GM12878 (cell line): ENCODE data around the gene INO80B. TPM values are rescaled to one million over a fixed set of nuclear protein-coding genes. Genes with fewer than 3 reads are reported as not detected.

Source experiments
- ATF3 ChIP-seq: IDR thresholded peaks from 2 replicates; pipeline ENCODE4 v1.6.1; 2011; ENCODE audit warnings: low read depth, mild to moderate bottlenecking, low read length, moderate library complexity, borderline replicate concordance; ENCODE audit errors: extremely low read depth
- BMI1 ChIP-seq: fragments of 450-650 bp; IDR thresholded peaks from 2 replicates; pipeline ENCODE4 v1.6.1; 2016; ENCODE audit warnings: mild to moderate bottlenecking, moderate library complexity, borderline replicate concordance
- CHD2 ChIP-seq: IDR thresholded peaks from 2 replicates; pipeline ENCODE4 v1.6.1; 2011; ENCODE audit warnings: low read depth, low read length, improper control_type of control experiment, borderline replicate concordance
- EED ChIP-seq: sonication (generic); IDR thresholded peaks from 2 replicates; pipeline ENCODE4 v1.6.1; 2016; ENCODE audit warnings: antibody characterized with exemption, low read depth
- HCFC1 ChIP-seq: fragments of 150-350 bp; IDR thresholded peaks from 2 replicates; pipeline ENCODE4 v1.6.1; 2014; ENCODE audit warnings: low read length
- HSF1 ChIP-seq: fragments of 150-350 bp; IDR thresholded peaks from 2 replicates; pipeline ENCODE4 v1.6.1; 2014; ENCODE audit warnings: mild to moderate bottlenecking, low read depth, low read length
- KLF5 ChIP-seq: fragments of 450-650 bp; IDR thresholded peaks from 2 replicates; pipeline ENCODE4 v1.6.1; 2014; ENCODE audit warnings: mild to moderate bottlenecking; ENCODE audit not compliant: partially characterized antibody
- MXI1 ChIP-seq: fragments of 150-350 bp; IDR thresholded peaks from 2 replicates; pipeline ENCODE4 v1.6.1; 2011; ENCODE audit warnings: low read depth, mild to moderate bottlenecking, inconsistent platforms, low read length, improper control_type of control experiment
- NFIC ChIP-seq: IDR thresholded peaks from 2 replicates; pipeline ENCODE4 v1.6.1; 2012; ENCODE audit warnings: low read depth, mild to moderate bottlenecking, inconsistent platforms, low read length, moderate library complexity
- NFXL1 ChIP-seq: fragments of 450-650 bp; IDR thresholded peaks from 2 replicates; pipeline ENCODE4 v1.6.1; 2017; ENCODE audit warnings: antibody characterized with exemption, mild to moderate bottlenecking, borderline replicate concordance
- NKRF ChIP-seq: fragments of 450-650 bp; conservative IDR thresholded peaks from 2 replicates; pipeline ENCODE4 v1.6.1; 2017; ENCODE audit warnings: mild to moderate bottlenecking, moderate library complexity
- POLR2AphosphoS2 ChIP-seq: IDR thresholded peaks from 2 replicates; pipeline ENCODE4 v1.6.1; 2011; ENCODE audit warnings: low read depth, mild to moderate bottlenecking, low read length, improper control_type of control experiment, moderate library complexity
- REST ChIP-seq: IDR thresholded peaks from 2 replicates; pipeline ENCODE4 v1.6.1; 2012; ENCODE audit warnings: mild to moderate bottlenecking, low read depth, low read length
- USF2 ChIP-seq: IDR thresholded peaks from 2 replicates; pipeline ENCODE4 v1.6.1; 2011; ENCODE audit warnings: low read depth, low read length, improper control_type of control experiment, borderline replicate concordance
- ZNF24 ChIP-seq: fragments of 450-650 bp; IDR thresholded peaks from 2 replicates; pipeline ENCODE4 v1.6.1; 2017; ENCODE audit warnings: antibody characterized with exemption, mild to moderate bottlenecking
- polyA plus RNA-seq, 11 experiments: library from polyadenylated mRNA; depleted of rRNA in 4 of 11; unstranded in 6 of 11; stranded (reverse) in 5 of 11; fragments of >200 nt; fragmentation: Nextera tagmentation in 4 of 11; fragmentation: Illumina TruSeq in 1 of 11; extraction: Ambion mirVana in 4 of 11; extraction: Trizol in 1 of 11; gene quantifications; 1 replicate in 1 of 11; 2 replicates in 10 of 11; pipeline versions ENCODE4 v1.2.1 to v1.2.3, GENCODE V29; 2011 to 2016; ENCODE audit warnings: inconsistent platforms in 2 of 11, missing spikeins in 2 of 11, low read depth in 1 of 11
- total RNA-seq, 4 experiments: library from RNA; depleted of rRNA in 3 of 4; stranded (reverse); fragments of >200 nt in 3 of 4; fragmentation: Illumina TruSeq in 1 of 4; extraction: Trizol in 1 of 4; gene quantifications; 2 replicates each; pipeline versions ENCODE4 v1.2.1 to v1.2.3, GENCODE V29; 2013 to 2021

The INO80B gene
- total and polyA plus RNA-seq, 10 of the 15 experiments (the other 5 are each of a cell fraction or from before 2014, with no cell fraction given) = 1.3 to 26.7 (median 11.1) TPM

GRCh38 chr2:74454654-74455511, at the start of gene INO80B (continued):
- TF ChIP-seq EED (0 out of 2 replicates have a peak, but pooled peaks have one; percentile 30), USF2 (no peak), NKRF (peak; percentile 95), NFIC (no peak), KLF5 (peak; percentile 93), POLR2AphosphoS2 (peak; percentile 45; the same call in 1 of the 2 replicates), HCFC1 (peak; percentile 98), ATF3 (no peak), REST (0 out of 2 replicates have a peak, but pooled peaks have one; percentile 8), NFXL1 (no peak), HSF1 (peak; percentile 74; the same call in 1 of the 2 replicates), BMI1 (peak; percentile 96), MXI1 (peak; percentile 97), ZNF24 (peak; percentile 72; the same call in 1 of the 2 replicates), CHD2 (peak; percentile 86)
